ENCODE data around the gene SLC35C1.

SLC35C1 gene

DNA sequence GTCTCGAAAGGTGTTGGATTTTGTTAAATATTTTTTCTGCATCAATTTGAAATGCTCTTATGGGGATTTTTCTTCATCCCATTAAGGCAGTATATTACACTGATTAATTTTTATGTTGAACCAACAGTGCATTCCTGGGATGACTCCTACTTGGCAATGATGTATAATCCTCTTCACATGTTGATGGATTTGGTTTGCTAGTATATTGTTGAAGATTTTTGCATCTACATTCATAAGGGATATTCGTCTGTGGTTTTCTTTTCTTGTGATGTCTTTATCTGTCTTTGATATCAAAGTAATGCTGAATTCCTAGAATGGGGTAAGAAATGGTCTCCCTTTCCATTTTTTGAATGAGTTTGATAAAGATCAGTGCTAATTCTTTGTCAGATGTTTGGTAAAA is 18.7 kb upstream of the SLC35C1 start:
- TF ChIP-seq Cebpa-rat (IDR thresholded peaks at IDR 0.05) = no peak
- no peak overlapping the region for H3K27ac ChIP-seq
- no peak overlapping the region for H3K9ac ChIP-seq
- no peaks in the 10 kb centered on the region for H3K4me1 ChIP-seq
- no peaks in the 10 kb centered on the region for H3K36me3 ChIP-seq
- H3K9me3 ChIP-seq = peaks cover 14% of the 10 kb centered on the region; the same call in 1 of the 2 replicates
- no peaks in the 10 kb centered on the region for H3K27me3 ChIP-seq
- H3K4me3 ChIP-seq = no peak overlapping the region
- H3K4me2 ChIP-seq = no peak overlapping the region
- no peaks in the 10 kb centered on the region for H4K20me1 ChIP-seq

DNA sequence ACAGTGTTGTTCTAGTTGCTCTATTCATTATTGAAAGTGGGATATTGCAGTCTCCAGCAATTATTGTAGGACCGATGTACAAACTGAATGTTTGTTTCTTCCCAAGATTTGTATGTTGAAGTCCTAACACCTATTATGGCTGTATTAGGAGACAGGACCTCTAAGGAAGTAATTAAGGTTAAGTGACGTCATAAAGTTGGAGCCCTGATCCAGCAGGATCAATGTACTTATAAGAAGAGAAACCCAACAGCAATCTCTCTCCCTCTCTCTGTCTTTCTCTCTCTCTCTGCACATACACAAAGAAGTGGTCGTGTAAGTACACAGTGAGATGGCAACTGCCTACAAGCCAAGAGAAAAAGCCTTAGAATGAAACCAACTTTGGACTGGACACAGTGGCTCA is 16.1 kb upstream of the SLC35C1 start:
- H3K36me3 ChIP-seq = no peaks in the 10 kb centered on the region

GRCh38 chr11:45791524-45791923 is 13.4 kb upstream of the SLC35C1 start:
- Histone ChIP-seq H4K20me1 (no peaks in the 10 kb centered on the region), H3K4me3 (no peak overlapping the region), H3K27me3 (no peaks in the 10 kb centered on the region), H3K9ac (no peak overlapping the region), H3K9me3 (peaks cover 14% of the 10 kb centered on the region; the same call in 1 of the 2 replicates), H3K36me3 (no peaks in the 10 kb centered on the region), H3K27ac (no peak overlapping the region), H3K4me1 (no peaks in the 10 kb centered on the region), H3K4me2 (no peak overlapping the region)
- TF ChIP-seq Cebpa-rat (IDR thresholded peaks at IDR 0.05) = no peak

More for the DNA sequence above, 16.1 kb upstream of the SLC35C1 start:
- H3K27me3 ChIP-seq = no peaks in the 10 kb centered on the region
- H3K9ac ChIP-seq = no peak overlapping the region
- no peaks in the 10 kb centered on the region for H4K20me1 ChIP-seq
- no peak overlapping the region for H3K4me3 ChIP-seq
- H3K4me1 ChIP-seq = no peaks in the 10 kb centered on the region
- no peak overlapping the region for H3K4me2 ChIP-seq
- no peak overlapping the region for H3K27ac ChIP-seq
- no peak for TF ChIP-seq Cebpa-rat (IDR thresholded peaks at IDR 0.05)
- H3K9me3 ChIP-seq = peaks cover 14% of the 10 kb centered on the region; the same call in 1 of the 2 replicates

DNA sequence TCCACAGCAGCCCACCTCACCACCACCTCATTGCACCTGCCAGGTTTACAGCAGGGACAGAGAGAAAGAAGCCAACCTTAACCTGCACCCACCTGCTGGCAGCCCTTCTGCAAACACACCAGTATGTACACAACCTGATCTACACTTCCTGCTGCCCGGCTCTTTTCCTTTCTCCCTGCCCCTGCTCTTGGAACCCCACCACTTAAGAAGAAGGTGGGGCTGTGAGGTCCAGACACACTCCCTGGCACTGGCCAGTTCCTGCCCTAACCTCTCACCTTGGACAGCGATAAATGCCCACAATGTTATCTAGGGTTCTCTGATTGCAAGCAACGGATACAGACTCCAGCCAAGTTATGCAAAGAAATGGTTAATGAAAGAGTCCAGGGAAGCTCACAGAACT is 10.8 kb upstream of the SLC35C1 start:
- Histone ChIP-seq H3K9ac (no peak overlapping the region), H3K4me2 (no peak overlapping the region), H3K4me3 (no peak overlapping the region), H3K9me3 (peaks cover 8% of the 10 kb centered on the region; the same call in 1 of the 2 replicates), H3K36me3 (no peaks in the 10 kb centered on the region), H3K27ac (no peak overlapping the region), H3K27me3 (no peaks in the 10 kb centered on the region), H3K4me1 (no peaks in the 10 kb centered on the region; the same call in 1 of the 2 replicates), H4K20me1 (no peaks in the 10 kb centered on the region)
- TF ChIP-seq Cebpa-rat (IDR thresholded peaks at IDR 0.05) = no peak

DNA sequence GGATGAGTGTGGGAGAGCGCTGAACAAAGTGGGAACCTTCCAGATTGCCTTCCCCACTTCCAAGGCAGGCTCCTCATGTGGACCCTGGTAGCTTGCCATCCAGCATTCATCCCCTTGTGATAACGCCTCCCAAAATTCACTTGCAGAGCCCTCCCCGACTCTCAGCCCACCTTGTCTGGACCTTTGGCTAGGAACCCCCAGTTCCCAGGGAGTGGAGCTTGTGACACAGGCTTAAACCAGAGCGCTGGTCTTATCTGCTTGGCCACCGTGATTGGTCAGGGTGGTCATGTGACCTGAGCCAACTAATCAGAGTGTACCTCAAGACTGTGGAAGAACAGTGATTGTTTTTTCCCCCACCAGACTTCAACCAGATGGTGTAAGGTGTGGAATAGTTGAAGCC is 9.6 kb upstream of the SLC35C1 start:
- TF ChIP-seq Cebpa-rat (IDR thresholded peaks at IDR 0.05) = no peak
- Histone ChIP-seq H3K27me3 (no peaks in the 10 kb centered on the region), H3K9me3 (peaks cover 10% of the 10 kb centered on the region; the same call in 1 of the 2 replicates), H3K4me2 (no peak overlapping the region), H3K4me1 (no peaks in the 10 kb centered on the region; the same call in 1 of the 2 replicates), H3K4me3 (no peak overlapping the region), H4K20me1 (no peaks in the 10 kb centered on the region), H3K27ac (no peak overlapping the region), H3K36me3 (no peaks in the 10 kb centered on the region), H3K9ac (no peak overlapping the region)

- Histone ChIP-seq H3K9me3 (peaks cover 10% of the 10 kb centered on the region; the same call in 1 of the 2 replicates), H4K20me1 (no peaks in the 10 kb centered on the region), H3K27ac (no peak overlapping the region), H3K9ac (no peak overlapping the region), H3K4me2 (no peak overlapping the region), H3K27me3 (no peaks in the 10 kb centered on the region), H3K4me3 (no peak overlapping the region), H3K36me3 (no peaks in the 10 kb centered on the region), H3K4me1 (no peaks in the 10 kb centered on the region; the same call in 1 of the 2 replicates)
- TF ChIP-seq Cebpa-rat (IDR thresholded peaks at IDR 0.05) = no peak
Observed at GRCh38 chr11:45796461-45796861, 8.5 kb upstream of the SLC35C1 start.

DNA sequence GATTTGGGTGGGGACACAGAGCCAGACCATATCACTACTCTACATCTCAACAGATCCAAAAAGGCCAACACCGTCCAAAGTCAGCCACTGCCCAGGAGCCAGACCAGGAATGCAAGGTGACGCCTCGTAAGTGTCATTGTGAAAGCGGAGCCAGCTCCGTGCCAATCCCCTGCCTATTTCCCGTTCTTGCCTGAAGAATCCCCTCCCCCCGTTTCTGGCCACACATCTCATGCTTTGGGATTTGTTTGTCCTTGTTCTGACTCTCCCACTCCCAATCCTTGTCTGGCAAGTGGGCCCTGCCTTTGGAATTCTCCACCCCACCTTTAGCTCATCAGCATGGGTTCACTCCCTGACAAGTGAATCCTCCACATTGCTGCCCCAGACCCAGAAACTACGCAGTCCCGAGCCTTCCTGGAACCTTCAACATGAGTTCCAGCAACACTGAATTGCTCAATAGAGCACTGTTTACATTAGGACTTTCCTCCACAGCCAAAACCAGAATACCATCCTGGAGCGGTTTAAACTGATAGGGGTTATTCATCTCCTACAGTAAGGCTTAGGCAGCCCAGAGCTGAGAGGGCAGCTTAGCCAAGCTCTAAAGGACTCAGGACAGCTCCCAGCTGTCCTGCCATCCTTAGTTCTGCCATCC is 6.0 kb upstream of the SLC35C1 start:
- H3K27ac ChIP-seq = no peak overlapping the region
- H3K36me3 ChIP-seq = no peaks in the 10 kb centered on the region
- no peak for TF ChIP-seq Cebpa-rat (IDR thresholded peaks at IDR 0.05)
- H3K9me3 ChIP-seq = peaks cover 10% of the 10 kb centered on the region; the same call in 1 of the 2 replicates
- H3K9ac ChIP-seq = no peak overlapping the region
- H3K4me3 ChIP-seq = no peak overlapping the region
- H3K27me3 ChIP-seq = no peaks in the 10 kb centered on the region
- H4K20me1 ChIP-seq = no peaks in the 10 kb centered on the region
- H3K4me2 ChIP-seq = 0 out of 2 replicates have a peak overlapping the region, but pooled peaks have one; percentile 5
- peaks cover 3% of the 10 kb centered on the region for H3K4me1 ChIP-seq

- Histone ChIP-seq H4K20me1 (no peaks in the 10 kb centered on the region), H3K9ac (no peak overlapping the region), H3K4me2 (no peak overlapping the region), H3K4me1 (peaks cover 7% of the 10 kb centered on the region), H3K9me3 (peaks cover 10% of the 10 kb centered on the region; the same call in 1 of the 2 replicates), H3K27me3 (no peaks in the 10 kb centered on the region), H3K4me3 (no peak overlapping the region), H3K36me3 (no peaks in the 10 kb centered on the region), H3K27ac (no peak overlapping the region)
- no peak for TF ChIP-seq Cebpa-rat (IDR thresholded peaks at IDR 0.05)
Observed at GRCh38 chr11:45799562-45799961, 5.4 kb upstream of the SLC35C1 start.

- H3K27ac ChIP-seq = no peak overlapping the region
- H3K27me3 ChIP-seq = no peaks in the 10 kb centered on the region
- no peak overlapping the region for H3K9ac ChIP-seq
- no peak overlapping the region for H3K4me3 ChIP-seq
- H3K36me3 ChIP-seq = no peaks in the 10 kb centered on the region
- peaks cover 7% of the 10 kb centered on the region for H3K4me1 ChIP-seq
- no peaks in the 10 kb centered on the region for H4K20me1 ChIP-seq
- H3K9me3 ChIP-seq = peaks cover 10% of the 10 kb centered on the region; the same call in 1 of the 2 replicates
- H3K4me2 ChIP-seq = no peak overlapping the region
- TF ChIP-seq Cebpa-rat (IDR thresholded peaks at IDR 0.05) = no peak
Observed at GRCh38 chr11:45800261-45800660, 4.7 kb upstream of the SLC35C1 start.

GRCh38 chr11:45801723-45802315 is 3.1 kb upstream of the SLC35C1 start:
- no peaks in the 10 kb centered on the region for H4K20me1 ChIP-seq
- peaks cover 22% of the 10 kb centered on the region for H3K4me1 ChIP-seq
- no peak overlapping the region for H3K4me2 ChIP-seq
- peaks cover 10% of the 10 kb centered on the region; the same call in 1 of the 2 replicates for H3K9me3 ChIP-seq
- H3K4me3 ChIP-seq = no peak overlapping the region
- H3K27ac ChIP-seq = no peak overlapping the region
- H3K36me3 ChIP-seq = no peaks in the 10 kb centered on the region
- H3K9ac ChIP-seq = no peak overlapping the region
- no peaks in the 10 kb centered on the region for H3K27me3 ChIP-seq
- no peak for TF ChIP-seq Cebpa-rat (IDR thresholded peaks at IDR 0.05)

Measured in BLaER1 (cell line).